SK-N-MC (cell line): Measurements from ENCODE around the gene NOP14.
A peak's percentile ranks its signal among the peaks of the same experiment; 100 is the strongest.
"Not testable (repeated sequence)": the region's sequence is repeated elsewhere in the genome, so short reads cannot be mapped to it uniquely, and the experiment has no call there.

Source experiments
- DNase-seq: peaks from one replicate; pipeline ENCODE4 v3.0.0-alpha.2; 2011; ENCODE audit warnings: low read depth, low spot score
- H3K27ac ChIP-seq: fragments of 200-600 bp; sonication (generic); 2 replicates; pipeline ENCODE4 v1.5.1; 2016; ENCODE audit warnings: mixed run types
- H3K36me3 ChIP-seq: fragments of 200-600 bp; sonication (generic); 2 replicates; pipeline ENCODE4 v1.6.1; 2017; ENCODE audit warnings: antibody characterized with exemption, low read length, mixed read lengths; ENCODE audit not compliant: insufficient read depth
- H3K4me3 ChIP-seq: fragments of 200-600 bp; sonication (generic); 2 replicates; pipeline ENCODE4 v1.5.1; 2016
- H3K9ac ChIP-seq: fragments of 200-600 bp; sonication (generic); 2 replicates; pipeline ENCODE4 v1.8.0; 2017; ENCODE audit warnings: mixed run types, mixed read lengths; ENCODE audit not compliant: insufficient read length
- H3K9me3 ChIP-seq: fragments of 200-600 bp; sonication (generic); 2 replicates; pipeline ENCODE4 v1.6.1; 2017; ENCODE audit warnings: low read depth, mild to moderate bottlenecking, antibody characterized with exemption, low read length, moderate library complexity, mixed read lengths
- EZH2 ChIP-seq: fragments of 200-600 bp; sonication (generic); IDR thresholded peaks from one replicate; pipeline ENCODE4 v1.6.1; 2017; ENCODE audit warnings: antibody characterized with exemption
- FOXP2 ChIP-seq: optimal IDR thresholded peaks from 2 replicates; pipeline ENCODE3; 2011; ENCODE audit warnings: mild to moderate bottlenecking, moderate library complexity; ENCODE audit not compliant: insufficient read depth; ENCODE audit errors: extremely low read length, control extremely low read depth
- POLR2AphosphoS5 ChIP-seq: IDR thresholded peaks from 2 replicates; pipeline ENCODE4 v1.6.1; 2012; ENCODE audit warnings: mild to moderate bottlenecking, low read depth, low read length, borderline replicate concordance

The NOP14 gene

GRCh38 chr4:2940267-2941137, 22.7 kb downstream of the NOP14 start:
- no peak overlapping the region for H3K9ac ChIP-seq
- DNase-seq: no peak
- no peaks in the 10 kb centered on the region for H3K9me3 ChIP-seq
- peaks cover 75% of the 10 kb centered on the region for H3K36me3 ChIP-seq
- H3K4me3 ChIP-seq: no peak overlapping the region
- no peak overlapping the region for H3K27ac ChIP-seq
- no peak for TF ChIP-seq EZH2
- TF ChIP-seq FOXP2: no peak
- no peak; the same call in none of the 2 replicates for TF ChIP-seq POLR2AphosphoS5

DNA sequence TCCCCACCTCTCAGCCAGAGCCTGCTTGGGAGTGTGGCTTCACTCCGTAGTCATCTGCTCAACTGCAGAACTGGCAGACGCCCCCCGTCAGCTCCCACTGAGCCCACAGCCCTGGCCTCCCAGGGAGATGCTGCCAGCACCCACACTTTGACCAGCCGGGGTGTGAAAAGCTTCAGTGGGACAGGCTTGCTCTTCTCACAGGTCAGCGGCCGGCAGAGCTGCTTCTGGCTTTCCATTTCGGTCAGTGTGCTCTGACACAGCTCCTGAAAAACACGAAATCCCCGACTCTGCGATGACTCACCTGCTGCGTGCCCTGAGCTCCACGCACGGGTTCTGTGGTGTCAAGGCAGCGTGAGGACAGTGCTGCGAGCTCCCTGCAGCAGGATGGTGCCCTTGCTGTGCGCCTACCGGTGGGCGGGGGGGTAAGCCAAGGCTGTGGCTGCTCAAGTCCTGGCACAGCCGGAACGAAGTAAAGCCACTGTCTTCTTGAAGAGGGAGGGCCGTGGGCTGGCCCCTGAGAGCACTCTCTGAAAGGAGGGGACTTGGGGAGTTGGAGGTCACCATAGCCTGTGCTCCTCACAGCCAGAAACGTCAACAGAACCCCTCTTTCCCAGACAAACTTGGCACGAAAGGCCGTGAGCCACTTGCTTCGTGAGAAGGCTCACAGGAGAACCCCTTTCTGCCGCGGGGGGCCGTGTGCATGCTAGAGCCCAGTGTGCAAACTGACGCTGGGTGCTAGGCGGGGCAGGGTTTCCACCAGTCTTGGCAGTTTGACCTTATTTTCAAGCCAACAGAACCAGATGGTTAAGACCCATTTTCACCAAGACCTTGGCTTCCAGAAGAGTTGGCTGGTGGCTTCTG, 23.6 kb downstream of the NOP14 start:
- Histone ChIP-seq H3K27ac (no peak overlapping the region), H3K9me3 (no peaks in the 10 kb centered on the region), H3K4me3 (no peak overlapping the region), H3K36me3 (peaks cover 66% of the 10 kb centered on the region), H3K9ac (no peak overlapping the region)
- no peak for TF ChIP-seq POLR2AphosphoS5
- no peak for TF ChIP-seq EZH2
- TF ChIP-seq FOXP2: no peak
- DNase-seq: no peak

- no peak overlapping the region for H3K9ac ChIP-seq
- H3K27ac ChIP-seq: peak overlapping the region; percentile 31; the same call in 1 of the 2 replicates
- no peaks in the 10 kb centered on the region for H3K9me3 ChIP-seq
- peaks cover 62% of the 10 kb centered on the region for H3K36me3 ChIP-seq
- TF ChIP-seq FOXP2: no peak
- no peak for DNase-seq
- H3K4me3 ChIP-seq: no peak overlapping the region
These were observed 24.3 kb downstream of the NOP14 start for GRCh38 chr4:2938906-2939305.

DNA sequence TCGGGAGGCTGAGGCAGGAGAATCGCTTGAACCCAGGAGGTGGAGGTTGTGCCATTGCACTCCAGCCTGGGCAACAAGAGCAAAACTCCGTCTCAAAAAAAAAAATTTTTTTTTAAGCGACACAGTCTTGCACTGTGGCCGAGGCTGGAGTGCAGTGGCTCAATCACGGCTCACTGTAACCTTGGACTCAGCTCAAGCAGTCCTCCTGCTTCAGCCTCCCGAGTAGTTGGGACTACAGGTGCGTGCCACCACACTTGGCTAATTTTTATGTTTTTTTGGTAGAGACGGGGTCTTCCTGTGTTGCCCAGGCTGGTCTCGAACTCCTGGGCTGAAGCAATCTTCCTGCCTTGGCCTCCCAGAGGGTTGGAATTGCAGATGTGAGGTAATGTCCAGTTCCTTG, 24.8 kb downstream of the NOP14 start:
- Histone ChIP-seq H3K27ac (peak overlapping the region; percentile 31; the same call in 1 of the 2 replicates), H3K36me3 (peaks cover 57% of the 10 kb centered on the region)
- not testable (repeated sequence) for H3K9ac ChIP-seq, H3K4me3 ChIP-seq, DNase-seq, H3K9me3 ChIP-seq

- H3K27ac ChIP-seq: no peak overlapping the region
- no peaks in the 10 kb centered on the region for H3K9me3 ChIP-seq
- no peak overlapping the region for H3K9ac ChIP-seq
- H3K36me3 ChIP-seq: peaks cover 53% of the 10 kb centered on the region
- DNase-seq: no peak
- no peak overlapping the region for H3K4me3 ChIP-seq
- TF ChIP-seq FOXP2: no peak
- TF ChIP-seq EZH2: no peak
These were observed 25.2 kb downstream of the NOP14 start for GRCh38 chr4:2937986-2938385.

- peaks cover 46% of the 10 kb centered on the region for H3K36me3 ChIP-seq
- no peak overlapping the region for H3K9ac ChIP-seq
- TF ChIP-seq EZH2: no peak
- no peak for TF ChIP-seq FOXP2
- TF ChIP-seq POLR2AphosphoS5: no peak
- H3K27ac ChIP-seq: no peak overlapping the region
- no peaks in the 10 kb centered on the region for H3K9me3 ChIP-seq
- H3K4me3 ChIP-seq: no peak overlapping the region
- DNase-seq: no peak
These were observed 25.9 kb downstream of the NOP14 start for GRCh38 chr4:2937146-2937857.

- Histone ChIP-seq H3K27ac (no peak overlapping the region), H3K36me3 (peaks cover 41% of the 10 kb centered on the region), H3K4me3 (no peak overlapping the region), H3K9ac (no peak overlapping the region), H3K9me3 (no peaks in the 10 kb centered on the region)
- TF ChIP-seq EZH2 (no peak), POLR2AphosphoS5 (no peak), FOXP2 (no peak)
- DNase-seq: no peak
These were observed 26.4 kb downstream of the NOP14 start for GRCh38 chr4:2936773-2937145.
